Neural cell (in vitro differentiated cells): Measurements from ENCODE around the gene ATP1A4. TPM values are rescaled to one million over a fixed set of nuclear protein-coding genes. Genes with fewer than 3 reads are reported as not detected.
A peak's percentile ranks its signal among the peaks of the same experiment; 100 is the strongest.

Experiments used
- H2AFZ ChIP-seq: fragments of 200-600, 300-800 bp; sonication (generic), shearing (Covaris generic); 2 replicates; pipeline ENCODE4 v1.6.0; 2014; ENCODE audit warnings: low read depth, mild to moderate bottlenecking, antibody characterized with exemption, low read length, moderate library complexity
- H3F3A ChIP-seq: fragments of 200-600 bp; shearing (Covaris generic); 2 replicates; pipeline ENCODE4 v1.6.1; 2016; ENCODE audit warnings: mild to moderate bottlenecking, moderate library complexity, mixed read lengths, antibody characterized with exemption, low read length; ENCODE audit not compliant: insufficient read depth, poor library complexity, severe bottlenecking
- H3K27ac ChIP-seq: fragments of 200-600, 300-800 bp; sonication (generic), shearing (Covaris generic); 2 replicates; pipeline ENCODE4 v1.5.1; 2014; ENCODE audit warnings: mild to moderate bottlenecking, low read length, moderate library complexity
- H3K27me3 ChIP-seq: fragments of 300-800, 200-600 bp; sonication (generic), shearing (Covaris generic); 2 replicates; pipeline ENCODE4 v1.6.0; 2014; ENCODE audit warnings: mild to moderate bottlenecking, low read depth, low read length, moderate library complexity; ENCODE audit not compliant: insufficient read depth
- H3K36me3 ChIP-seq: fragments of 300-800, 200-600 bp; sonication (generic), shearing (Covaris generic); 2 replicates; pipeline ENCODE4 v1.5.1; 2014; ENCODE audit warnings: mild to moderate bottlenecking, antibody characterized with exemption, low read length, moderate library complexity; ENCODE audit not compliant: insufficient read depth
- H3K4me2 ChIP-seq: fragments of 300-800, 200-600 bp; sonication (generic), shearing (Covaris generic); 2 replicates; pipeline ENCODE4 v1.6.0; 2014; ENCODE audit warnings: mild to moderate bottlenecking, low read length
- H3K4me3 ChIP-seq: fragments of 300-800, 200-600 bp; sonication (generic), shearing (Covaris generic); 2 replicates; pipeline ENCODE4 v1.5.1; 2014; ENCODE audit warnings: mild to moderate bottlenecking, low read length, moderate library complexity
- H3K79me2 ChIP-seq: fragments of 200-600 bp; shearing (Covaris generic); replicated peaks from 2 replicates; pipeline ENCODE4 v1.6.0; 2014; ENCODE audit warnings: mild to moderate bottlenecking, low read length, moderate library complexity; ENCODE audit not compliant: insufficient read depth
- H3K9ac ChIP-seq: fragments of 300-800, 200-600 bp; sonication (generic), shearing (Covaris generic); 2 replicates; pipeline ENCODE4 v1.6.1; 2016; ENCODE audit warnings: mild to moderate bottlenecking, low read length, mixed read lengths
- H3K9me2 ChIP-seq: fragments of 200-600 bp; shearing (Covaris generic); 2 replicates; pipeline ENCODE4 v1.6.1; 2016; ENCODE audit warnings: mild to moderate bottlenecking, low read length, mixed read lengths; ENCODE audit not compliant: insufficient read depth
- H3K9me3 ChIP-seq: fragments of 200-600, 300-800 bp; sonication (generic), shearing (Covaris generic); 2 replicates; pipeline ENCODE4 v1.6.1; 2016; ENCODE audit warnings: mild to moderate bottlenecking, mixed run types, low read length, moderate library complexity, mixed read lengths
- H4K20me1 ChIP-seq: fragments of 200-600 bp; shearing (Covaris generic); 2 replicates; pipeline ENCODE4 v1.6.1; 2016; ENCODE audit warnings: mild to moderate bottlenecking, mixed run types; ENCODE audit not compliant: insufficient read depth
- CTCF ChIP-seq: fragments of 450-650 bp; IDR thresholded peaks from 2 replicates; pipeline ENCODE4 v1.5.1; 2014; ENCODE audit warnings: antibody characterized with exemption, mild to moderate bottlenecking, moderate library complexity; ENCODE audit not compliant: poor library complexity, severe bottlenecking
- EP300 ChIP-seq: fragments of 450-650 bp; conservative IDR thresholded peaks from 2 replicates; pipeline ENCODE4 v1.6.1; 2014; ENCODE audit warnings: antibody characterized with exemption, mild to moderate bottlenecking, moderate library complexity; ENCODE audit not compliant: poor library complexity, severe bottlenecking
- EZH2 ChIP-seq: fragments of 200-600, 300-800 bp; shearing (Covaris generic), sonication (generic); IDR thresholded peaks from 2 replicates; pipeline ENCODE4 v1.6.1; 2014; ENCODE audit warnings: antibody characterized with exemption, low read length, borderline replicate concordance, mild to moderate bottlenecking; ENCODE audit not compliant: insufficient read depth, poor library complexity, severe bottlenecking
- MXI1 ChIP-seq: fragments of 450-650 bp; conservative IDR thresholded peaks from 2 replicates; pipeline ENCODE4 v1.6.1; 2014; ENCODE audit warnings: antibody characterized with exemption, mild to moderate bottlenecking; ENCODE audit not compliant: poor library complexity, severe bottlenecking
- POLR2AphosphoS5 ChIP-seq: IDR thresholded peaks from 2 replicates; pipeline ENCODE4 v1.6.1; 2012
- RAD21 ChIP-seq: fragments of 450-650 bp; conservative IDR thresholded peaks from 2 replicates; pipeline ENCODE4 v1.6.1; 2014; ENCODE audit warnings: antibody characterized with exemption, mild to moderate bottlenecking, moderate library complexity
- REST ChIP-seq: IDR thresholded peaks from 2 replicates; pipeline ENCODE4 v1.6.1; 2012; ENCODE audit warnings: borderline replicate concordance
- SMC3 ChIP-seq: fragments of 450-650 bp; conservative IDR thresholded peaks from 2 replicates; pipeline ENCODE4 v1.6.1; 2014; ENCODE audit warnings: antibody characterized with exemption, mild to moderate bottlenecking, moderate library complexity; ENCODE audit not compliant: poor library complexity
- TAF1 ChIP-seq: IDR thresholded peaks from 2 replicates; pipeline ENCODE4 v1.6.1; 2012; ENCODE audit warnings: low read depth
- polyA plus RNA-seq: library from polyadenylated mRNA; depleted of rRNA; stranded (reverse); fragments of >200 nt; gene quantifications from 2 replicates; pipeline ENCODE4 v1.2.3, GENCODE V29; 2014

The ATP1A4 gene
- polyA plus RNA-seq, 1 donor from 2014 or later, result not detected

GRCh38 chr1:160193832-160194736 lies 42.7 kb downstream of the ATP1A4 start:
- Histone ChIP-seq H2AFZ (no peak overlapping the region), H3K36me3 (no peaks in the 10 kb centered on the region), H3K9me3 (no peaks in the 10 kb centered on the region), H3K9me2 (no peaks in the 10 kb centered on the region), H4K20me1 (no peaks in the 10 kb centered on the region), H3K79me2 (no peaks in the 10 kb centered on the region), H3K9ac (peak overlapping the region; percentile 5), H3K27ac (no peak overlapping the region), H3K4me2 (no peak overlapping the region), H3K4me3 (no peak overlapping the region), H3F3A (no peaks in the 10 kb centered on the region), H3K27me3 (no peaks in the 10 kb centered on the region)
- TF ChIP-seq TAF1 (no peak), CTCF (no peak), MXI1 (no peak), REST (no peak), RAD21 (no peak), EP300 (no peak), EZH2 (no peak), POLR2AphosphoS5 (no peak), SMC3 (no peak)

GRCh38 chr1:160194737-160195059 lies 43.3 kb downstream of the ATP1A4 start:
- H3K9ac ChIP-seq, result no peak overlapping the region
- TF ChIP-seq SMC3, result no peak
- no peak for TF ChIP-seq EP300
- TF ChIP-seq EZH2, result no peak
- no peak for TF ChIP-seq REST
- no peak for TF ChIP-seq RAD21
- no peak for TF ChIP-seq CTCF
- no peak for TF ChIP-seq POLR2AphosphoS5
- TF ChIP-seq TAF1, result no peak
- TF ChIP-seq MXI1, result no peak
- no peaks in the 10 kb centered on the region for H3K36me3 ChIP-seq
- no peaks in the 10 kb centered on the region for H3F3A ChIP-seq
- H3K4me2 ChIP-seq, result no peak overlapping the region
- no peak overlapping the region for H3K4me3 ChIP-seq
- no peak overlapping the region for H2AFZ ChIP-seq
- H3K9me3 ChIP-seq, result no peaks in the 10 kb centered on the region
- no peaks in the 10 kb centered on the region for H3K79me2 ChIP-seq
- H3K9me2 ChIP-seq, result no peaks in the 10 kb centered on the region
- H3K27me3 ChIP-seq, result no peaks in the 10 kb centered on the region
- no peaks in the 10 kb centered on the region for H4K20me1 ChIP-seq
- H3K27ac ChIP-seq, result no peak overlapping the region
